WTC11 (cell line): Measurements from ENCODE around the gene GPR135.

Source experiments
- ATF1 ChIP-seq: sonication (generic); formaldehyde crosslinking; IDR thresholded peaks from 2 replicates; pipeline ENCODE4 v1.8.1; 2023; ENCODE audit warnings: mild to moderate bottlenecking, moderate library complexity, missing genetic modification reagents
- CBFB ChIP-seq: sonication (generic); formaldehyde crosslinking; IDR thresholded peaks from 2 replicates; pipeline ENCODE4 v1.8.1; 2022; ENCODE audit warnings: mild to moderate bottlenecking, low read depth, missing genetic modification reagents
- HMGA2 ChIP-seq: fragments of 250-450 bp; sonication (Bioruptor Pico); IDR thresholded peaks from 2 replicates; pipeline ENCODE4 v1.4.0; 2021; ENCODE audit warnings: mild to moderate bottlenecking, moderate library complexity
- NFE2L1 ChIP-seq: sonication (generic); formaldehyde crosslinking; IDR thresholded peaks from 2 replicates; pipeline ENCODE4 v1.8.1; 2023; ENCODE audit warnings: missing genetic modification reagents
- ZNF232 ChIP-seq: sonication (generic); formaldehyde crosslinking; IDR thresholded peaks from 2 replicates; pipeline ENCODE4 v1.8.0; 2022; ENCODE audit warnings: mild to moderate bottlenecking, missing genetic modification reagents
- TF ChIP-seq, protein P1 (sequence below): fragments of 200-600 bp; IDR thresholded peaks from 2 replicates; pipeline ENCODE4 v1.8.0; 2022; ENCODE audit warnings: antibody characterized with exemption
- TF ChIP-seq, protein P2 (sequence below): sonication (generic); formaldehyde crosslinking; IDR thresholded peaks from 2 replicates; pipeline ENCODE4 v1.8.0; 2022; ENCODE audit warnings: mild to moderate bottlenecking, missing genetic modification reagents
- TF ChIP-seq, protein P3 (sequence below): sonication (generic); formaldehyde crosslinking; IDR thresholded peaks from 2 replicates; pipeline ENCODE4 v1.8.1; 2023; ENCODE audit warnings: mild to moderate bottlenecking, missing genetic modification reagents
- TF ChIP-seq, protein P4 (sequence below): sonication (generic); formaldehyde crosslinking; IDR thresholded peaks from 2 replicates; pipeline ENCODE4 v1.8.1; 2022; ENCODE audit warnings: low read depth, mild to moderate bottlenecking, moderate library complexity, missing genetic modification reagents, borderline replicate concordance
- TF ChIP-seq, protein P5 (sequence below): sonication (generic); formaldehyde crosslinking; IDR thresholded peaks from 2 replicates; pipeline ENCODE4 v1.8.0; 2023; ENCODE audit warnings: missing genetic modification reagents, mild to moderate bottlenecking, borderline replicate concordance
- TF ChIP-seq, protein P6 (sequence below): sonication (generic); formaldehyde crosslinking; IDR thresholded peaks from 2 replicates; pipeline ENCODE4 v1.8.1; 2023; ENCODE audit warnings: mild to moderate bottlenecking, missing genetic modification reagents, moderate library complexity
- TF ChIP-seq, protein P7 (sequence below): sonication (generic); formaldehyde crosslinking; IDR thresholded peaks from 2 replicates; pipeline ENCODE4 v1.8.1; 2023; ENCODE audit warnings: mild to moderate bottlenecking, missing genetic modification reagents
- TF ChIP-seq, protein P8 (sequence below): fragments of 250-450 bp; sonication (Bioruptor Pico); IDR thresholded peaks from 2 replicates; pipeline ENCODE4 v1.9.0; 2021; ENCODE audit warnings: mild to moderate bottlenecking, borderline replicate concordance
- TF ChIP-seq, protein P9 (sequence below): sonication (generic); formaldehyde crosslinking; IDR thresholded peaks from 2 replicates; pipeline ENCODE4 v1.8.1; 2022; ENCODE audit warnings: low read depth, missing genetic modification reagents, borderline replicate concordance

DNA sequence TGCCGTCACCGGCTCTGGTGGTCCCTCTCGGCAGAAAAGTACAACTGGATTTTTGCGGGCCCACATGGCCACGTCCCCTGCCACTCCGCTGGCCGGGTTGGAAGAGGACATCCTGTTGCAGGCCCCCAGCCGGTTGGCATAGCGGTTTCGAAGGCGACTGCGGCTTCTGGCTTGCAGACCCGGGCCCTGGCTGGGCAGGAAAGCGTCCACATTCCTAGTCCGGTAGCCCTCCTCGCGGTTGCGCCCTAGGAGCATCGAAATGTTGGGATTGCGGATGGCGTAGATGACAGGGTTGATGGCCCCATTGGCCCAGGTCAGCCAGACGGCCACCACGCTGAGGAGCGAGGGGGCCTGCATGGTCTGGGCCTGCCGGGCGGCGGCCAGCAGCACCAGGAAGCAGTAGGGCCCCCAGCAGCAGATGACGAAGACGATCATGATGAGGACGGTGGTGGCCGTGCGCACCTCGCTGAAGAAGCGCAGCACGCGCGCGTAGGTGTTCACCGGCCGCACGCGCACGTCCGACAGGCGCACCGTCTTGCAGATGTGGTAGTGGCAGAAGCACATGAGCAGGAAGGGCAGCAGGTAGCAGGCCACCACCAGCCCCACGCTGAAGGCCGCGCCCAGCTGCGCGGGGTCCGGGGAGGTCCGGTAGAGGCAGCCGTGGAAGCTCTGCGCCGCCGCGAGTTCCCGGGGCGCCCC, 1.2 kb downstream of the GPR135 start:
- TF ChIP-seq, protein P1, sequence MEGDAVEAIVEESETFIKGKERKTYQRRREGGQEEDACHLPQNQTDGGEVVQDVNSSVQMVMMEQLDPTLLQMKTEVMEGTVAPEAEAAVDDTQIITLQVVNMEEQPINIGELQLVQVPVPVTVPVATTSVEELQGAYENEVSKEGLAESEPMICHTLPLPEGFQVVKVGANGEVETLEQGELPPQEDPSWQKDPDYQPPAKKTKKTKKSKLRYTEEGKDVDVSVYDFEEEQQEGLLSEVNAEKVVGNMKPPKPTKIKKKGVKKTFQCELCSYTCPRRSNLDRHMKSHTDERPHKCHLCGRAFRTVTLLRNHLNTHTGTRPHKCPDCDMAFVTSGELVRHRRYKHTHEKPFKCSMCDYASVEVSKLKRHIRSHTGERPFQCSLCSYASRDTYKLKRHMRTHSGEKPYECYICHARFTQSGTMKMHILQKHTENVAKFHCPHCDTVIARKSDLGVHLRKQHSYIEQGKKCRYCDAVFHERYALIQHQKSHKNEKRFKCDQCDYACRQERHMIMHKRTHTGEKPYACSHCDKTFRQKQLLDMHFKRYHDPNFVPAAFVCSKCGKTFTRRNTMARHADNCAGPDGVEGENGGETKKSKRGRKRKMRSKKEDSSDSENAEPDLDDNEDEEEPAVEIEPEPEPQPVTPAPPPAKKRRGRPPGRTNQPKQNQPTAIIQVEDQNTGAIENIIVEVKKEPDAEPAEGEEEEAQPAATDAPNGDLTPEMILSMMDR, result no peak
- TF ChIP-seq NFE2L1 (CRISPR knock-in tag) (no peak), ZNF232 (CRISPR knock-in tag) (no peak), CBFB (CRISPR knock-in tag) (no peak), HMGA2 (CRISPR knock-in tag) (no peak), ATF1 (CRISPR knock-in tag) (no peak)
- TF ChIP-seq, protein P2, sequence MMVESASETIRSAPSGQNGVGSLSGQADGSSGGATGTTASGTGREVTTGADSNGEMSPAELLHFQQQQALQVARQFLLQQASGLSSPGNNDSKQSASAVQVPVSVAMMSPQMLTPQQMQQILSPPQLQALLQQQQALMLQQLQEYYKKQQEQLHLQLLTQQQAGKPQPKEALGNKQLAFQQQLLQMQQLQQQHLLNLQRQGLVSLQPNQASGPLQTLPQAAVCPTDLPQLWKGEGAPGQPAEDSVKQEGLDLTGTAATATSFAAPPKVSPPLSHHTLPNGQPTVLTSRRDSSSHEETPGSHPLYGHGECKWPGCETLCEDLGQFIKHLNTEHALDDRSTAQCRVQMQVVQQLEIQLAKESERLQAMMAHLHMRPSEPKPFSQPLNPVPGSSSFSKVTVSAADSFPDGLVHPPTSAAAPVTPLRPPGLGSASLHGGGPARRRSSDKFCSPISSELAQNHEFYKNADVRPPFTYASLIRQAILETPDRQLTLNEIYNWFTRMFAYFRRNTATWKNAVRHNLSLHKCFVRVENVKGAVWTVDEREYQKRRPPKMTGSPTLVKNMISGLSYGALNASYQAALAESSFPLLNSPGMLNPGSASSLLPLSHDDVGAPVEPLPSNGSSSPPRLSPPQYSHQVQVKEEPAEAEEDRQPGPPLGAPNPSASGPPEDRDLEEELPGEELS (CRISPR knock-in tag), result no peak
- TF ChIP-seq, protein P3, sequence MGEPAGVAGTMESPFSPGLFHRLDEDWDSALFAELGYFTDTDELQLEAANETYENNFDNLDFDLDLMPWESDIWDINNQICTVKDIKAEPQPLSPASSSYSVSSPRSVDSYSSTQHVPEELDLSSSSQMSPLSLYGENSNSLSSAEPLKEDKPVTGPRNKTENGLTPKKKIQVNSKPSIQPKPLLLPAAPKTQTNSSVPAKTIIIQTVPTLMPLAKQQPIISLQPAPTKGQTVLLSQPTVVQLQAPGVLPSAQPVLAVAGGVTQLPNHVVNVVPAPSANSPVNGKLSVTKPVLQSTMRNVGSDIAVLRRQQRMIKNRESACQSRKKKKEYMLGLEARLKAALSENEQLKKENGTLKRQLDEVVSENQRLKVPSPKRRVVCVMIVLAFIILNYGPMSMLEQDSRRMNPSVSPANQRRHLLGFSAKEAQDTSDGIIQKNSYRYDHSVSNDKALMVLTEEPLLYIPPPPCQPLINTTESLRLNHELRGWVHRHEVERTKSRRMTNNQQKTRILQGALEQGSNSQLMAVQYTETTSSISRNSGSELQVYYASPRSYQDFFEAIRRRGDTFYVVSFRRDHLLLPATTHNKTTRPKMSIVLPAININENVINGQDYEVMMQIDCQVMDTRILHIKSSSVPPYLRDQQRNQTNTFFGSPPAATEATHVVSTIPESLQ, result no peak
- TF ChIP-seq, protein P4, sequence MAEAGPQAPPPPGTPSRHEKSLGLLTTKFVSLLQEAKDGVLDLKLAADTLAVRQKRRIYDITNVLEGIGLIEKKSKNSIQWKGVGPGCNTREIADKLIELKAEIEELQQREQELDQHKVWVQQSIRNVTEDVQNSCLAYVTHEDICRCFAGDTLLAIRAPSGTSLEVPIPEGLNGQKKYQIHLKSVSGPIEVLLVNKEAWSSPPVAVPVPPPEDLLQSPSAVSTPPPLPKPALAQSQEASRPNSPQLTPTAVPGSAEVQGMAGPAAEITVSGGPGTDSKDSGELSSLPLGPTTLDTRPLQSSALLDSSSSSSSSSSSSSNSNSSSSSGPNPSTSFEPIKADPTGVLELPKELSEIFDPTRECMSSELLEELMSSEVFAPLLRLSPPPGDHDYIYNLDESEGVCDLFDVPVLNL (CRISPR knock-in tag), result 0 out of 2 replicates have a peak, but pooled peaks have one; percentile 21
- TF ChIP-seq, protein P5, sequence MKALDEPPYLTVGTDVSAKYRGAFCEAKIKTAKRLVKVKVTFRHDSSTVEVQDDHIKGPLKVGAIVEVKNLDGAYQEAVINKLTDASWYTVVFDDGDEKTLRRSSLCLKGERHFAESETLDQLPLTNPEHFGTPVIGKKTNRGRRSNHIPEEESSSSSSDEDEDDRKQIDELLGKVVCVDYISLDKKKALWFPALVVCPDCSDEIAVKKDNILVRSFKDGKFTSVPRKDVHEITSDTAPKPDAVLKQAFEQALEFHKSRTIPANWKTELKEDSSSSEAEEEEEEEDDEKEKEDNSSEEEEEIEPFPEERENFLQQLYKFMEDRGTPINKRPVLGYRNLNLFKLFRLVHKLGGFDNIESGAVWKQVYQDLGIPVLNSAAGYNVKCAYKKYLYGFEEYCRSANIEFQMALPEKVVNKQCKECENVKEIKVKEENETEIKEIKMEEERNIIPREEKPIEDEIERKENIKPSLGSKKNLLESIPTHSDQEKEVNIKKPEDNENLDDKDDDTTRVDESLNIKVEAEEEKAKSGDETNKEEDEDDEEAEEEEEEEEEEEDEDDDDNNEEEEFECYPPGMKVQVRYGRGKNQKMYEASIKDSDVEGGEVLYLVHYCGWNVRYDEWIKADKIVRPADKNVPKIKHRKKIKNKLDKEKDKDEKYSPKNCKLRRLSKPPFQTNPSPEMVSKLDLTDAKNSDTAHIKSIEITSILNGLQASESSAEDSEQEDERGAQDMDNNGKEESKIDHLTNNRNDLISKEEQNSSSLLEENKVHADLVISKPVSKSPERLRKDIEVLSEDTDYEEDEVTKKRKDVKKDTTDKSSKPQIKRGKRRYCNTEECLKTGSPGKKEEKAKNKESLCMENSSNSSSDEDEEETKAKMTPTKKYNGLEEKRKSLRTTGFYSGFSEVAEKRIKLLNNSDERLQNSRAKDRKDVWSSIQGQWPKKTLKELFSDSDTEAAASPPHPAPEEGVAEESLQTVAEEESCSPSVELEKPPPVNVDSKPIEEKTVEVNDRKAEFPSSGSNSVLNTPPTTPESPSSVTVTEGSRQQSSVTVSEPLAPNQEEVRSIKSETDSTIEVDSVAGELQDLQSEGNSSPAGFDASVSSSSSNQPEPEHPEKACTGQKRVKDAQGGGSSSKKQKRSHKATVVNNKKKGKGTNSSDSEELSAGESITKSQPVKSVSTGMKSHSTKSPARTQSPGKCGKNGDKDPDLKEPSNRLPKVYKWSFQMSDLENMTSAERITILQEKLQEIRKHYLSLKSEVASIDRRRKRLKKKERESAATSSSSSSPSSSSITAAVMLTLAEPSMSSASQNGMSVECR (CRISPR knock-in tag), result peak; percentile 61; the same call in 1 of the 2 replicates
- TF ChIP-seq, protein P6, sequence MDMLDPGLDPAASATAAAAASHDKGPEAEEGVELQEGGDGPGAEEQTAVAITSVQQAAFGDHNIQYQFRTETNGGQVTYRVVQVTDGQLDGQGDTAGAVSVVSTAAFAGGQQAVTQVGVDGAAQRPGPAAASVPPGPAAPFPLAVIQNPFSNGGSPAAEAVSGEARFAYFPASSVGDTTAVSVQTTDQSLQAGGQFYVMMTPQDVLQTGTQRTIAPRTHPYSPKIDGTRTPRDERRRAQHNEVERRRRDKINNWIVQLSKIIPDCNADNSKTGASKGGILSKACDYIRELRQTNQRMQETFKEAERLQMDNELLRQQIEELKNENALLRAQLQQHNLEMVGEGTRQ (CRISPR knock-in tag), result no peak
- TF ChIP-seq, protein P7, sequence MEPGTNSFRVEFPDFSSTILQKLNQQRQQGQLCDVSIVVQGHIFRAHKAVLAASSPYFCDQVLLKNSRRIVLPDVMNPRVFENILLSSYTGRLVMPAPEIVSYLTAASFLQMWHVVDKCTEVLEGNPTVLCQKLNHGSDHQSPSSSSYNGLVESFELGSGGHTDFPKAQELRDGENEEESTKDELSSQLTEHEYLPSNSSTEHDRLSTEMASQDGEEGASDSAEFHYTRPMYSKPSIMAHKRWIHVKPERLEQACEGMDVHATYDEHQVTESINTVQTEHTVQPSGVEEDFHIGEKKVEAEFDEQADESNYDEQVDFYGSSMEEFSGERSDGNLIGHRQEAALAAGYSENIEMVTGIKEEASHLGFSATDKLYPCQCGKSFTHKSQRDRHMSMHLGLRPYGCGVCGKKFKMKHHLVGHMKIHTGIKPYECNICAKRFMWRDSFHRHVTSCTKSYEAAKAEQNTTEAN (CRISPR knock-in tag), result peak; percentile 85; the same call in 1 of the 2 replicates
- TF ChIP-seq, protein P8, sequence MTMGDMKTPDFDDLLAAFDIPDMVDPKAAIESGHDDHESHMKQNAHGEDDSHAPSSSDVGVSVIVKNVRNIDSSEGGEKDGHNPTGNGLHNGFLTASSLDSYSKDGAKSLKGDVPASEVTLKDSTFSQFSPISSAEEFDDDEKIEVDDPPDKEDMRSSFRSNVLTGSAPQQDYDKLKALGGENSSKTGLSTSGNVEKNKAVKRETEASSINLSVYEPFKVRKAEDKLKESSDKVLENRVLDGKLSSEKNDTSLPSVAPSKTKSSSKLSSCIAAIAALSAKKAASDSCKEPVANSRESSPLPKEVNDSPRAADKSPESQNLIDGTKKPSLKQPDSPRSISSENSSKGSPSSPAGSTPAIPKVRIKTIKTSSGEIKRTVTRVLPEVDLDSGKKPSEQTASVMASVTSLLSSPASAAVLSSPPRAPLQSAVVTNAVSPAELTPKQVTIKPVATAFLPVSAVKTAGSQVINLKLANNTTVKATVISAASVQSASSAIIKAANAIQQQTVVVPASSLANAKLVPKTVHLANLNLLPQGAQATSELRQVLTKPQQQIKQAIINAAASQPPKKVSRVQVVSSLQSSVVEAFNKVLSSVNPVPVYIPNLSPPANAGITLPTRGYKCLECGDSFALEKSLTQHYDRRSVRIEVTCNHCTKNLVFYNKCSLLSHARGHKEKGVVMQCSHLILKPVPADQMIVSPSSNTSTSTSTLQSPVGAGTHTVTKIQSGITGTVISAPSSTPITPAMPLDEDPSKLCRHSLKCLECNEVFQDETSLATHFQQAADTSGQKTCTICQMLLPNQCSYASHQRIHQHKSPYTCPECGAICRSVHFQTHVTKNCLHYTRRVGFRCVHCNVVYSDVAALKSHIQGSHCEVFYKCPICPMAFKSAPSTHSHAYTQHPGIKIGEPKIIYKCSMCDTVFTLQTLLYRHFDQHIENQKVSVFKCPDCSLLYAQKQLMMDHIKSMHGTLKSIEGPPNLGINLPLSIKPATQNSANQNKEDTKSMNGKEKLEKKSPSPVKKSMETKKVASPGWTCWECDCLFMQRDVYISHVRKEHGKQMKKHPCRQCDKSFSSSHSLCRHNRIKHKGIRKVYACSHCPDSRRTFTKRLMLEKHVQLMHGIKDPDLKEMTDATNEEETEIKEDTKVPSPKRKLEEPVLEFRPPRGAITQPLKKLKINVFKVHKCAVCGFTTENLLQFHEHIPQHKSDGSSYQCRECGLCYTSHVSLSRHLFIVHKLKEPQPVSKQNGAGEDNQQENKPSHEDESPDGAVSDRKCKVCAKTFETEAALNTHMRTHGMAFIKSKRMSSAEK (CRISPR knock-in tag), result no peak
- TF ChIP-seq, protein P9, sequence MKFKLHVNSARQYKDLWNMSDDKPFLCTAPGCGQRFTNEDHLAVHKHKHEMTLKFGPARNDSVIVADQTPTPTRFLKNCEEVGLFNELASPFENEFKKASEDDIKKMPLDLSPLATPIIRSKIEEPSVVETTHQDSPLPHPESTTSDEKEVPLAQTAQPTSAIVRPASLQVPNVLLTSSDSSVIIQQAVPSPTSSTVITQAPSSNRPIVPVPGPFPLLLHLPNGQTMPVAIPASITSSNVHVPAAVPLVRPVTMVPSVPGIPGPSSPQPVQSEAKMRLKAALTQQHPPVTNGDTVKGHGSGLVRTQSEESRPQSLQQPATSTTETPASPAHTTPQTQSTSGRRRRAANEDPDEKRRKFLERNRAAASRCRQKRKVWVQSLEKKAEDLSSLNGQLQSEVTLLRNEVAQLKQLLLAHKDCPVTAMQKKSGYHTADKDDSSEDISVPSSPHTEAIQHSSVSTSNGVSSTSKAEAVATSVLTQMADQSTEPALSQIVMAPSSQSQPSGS (CRISPR knock-in tag), result no peak
